ENCODE measurements around the gene AGXT2.

- TF ChIP-seq EZH2phosphoT487 (IDR thresholded peaks at IDR 0.05; ENCODE audit: borderline replicate concordance), result no peak
- no peak for TF ChIP-seq POLR2AphosphoS5 (IDR thresholded peaks at IDR 0.05; ENCODE audit: low read depth, low read length)
- no peak for TF ChIP-seq CTCF (IDR thresholded peaks at IDR 0.05 in 2 of 3, conservative IDR thresholded peaks at IDR 0.05 in 1 of 3; ENCODE audit: borderline replicate concordance in 1 of 3, insufficient read depth in 1 of 3, low read depth in 2 of 3, low read length in 2 of 3)
- no peak for TF ChIP-seq ZFX (IDR thresholded peaks at IDR 0.05)
- TF ChIP-seq POLR2A (IDR thresholded peaks at IDR 0.05; ENCODE audit: borderline replicate concordance, extremely low read depth, insufficient read depth, insufficient read length), result no peak
Observed at GRCh38 chr5:35010676-35011075, 37.1 kb downstream of the AGXT2 start.

All from HCT116 (cell line).